Common myeloid progenitor, CD34-positive (primary cell): Measurements from ENCODE around the gene FAM72B.
"Not testable (repeated sequence)": the region's sequence is repeated elsewhere in the genome, so short reads cannot be mapped to it uniquely, and the experiment has no call there.

Experiments
- CTCF ChIA-PET: fragments of 350-600 bp; sonication (Branson Sonifier 250); formaldehyde crosslinking; loops from one replicate; lab custom pipeline; 2021; ENCODE audit warnings: antibody characterized with exemption; lab: Charles Lee
- POLR2A ChIA-PET: fragments of 350-600 bp; sonication (Branson Sonifier 250); formaldehyde crosslinking; loops from one replicate; lab custom pipeline; 2021; ENCODE audit warnings: antibody characterized with exemption; lab: Charles Lee
- DNase-seq, 3 donors: peaks; one replicate each; pipeline versions ENCODE4 v3.0.0 to v3.0.0-alpha.2; 2013
- H3K27ac ChIP-seq, 2 experiments: 1 replicate in 1 of 2; 2 replicates in 1 of 2; pipeline ENCODE4 v1.7.0; 2013; ENCODE audit warnings: inconsistent platforms in 2 of 2, low read length in 2 of 2, mild to moderate bottlenecking in 2 of 2, low read depth in 1 of 2, moderate library complexity in 1 of 2; ENCODE audit not compliant: severe bottlenecking in 2 of 2, insufficient read depth in 1 of 2, poor library complexity in 1 of 2
- H3K27me3 ChIP-seq, 5 experiments: replicated peaks in 2 of 5; 1 replicate in 3 of 5; 2 replicates in 2 of 5; pipeline versions ENCODE4 v1.6.1 to v1.7.0; 2013; ENCODE audit warnings: low read length in 4 of 5, mild to moderate bottlenecking in 2 of 5, moderate library complexity in 2 of 5, inconsistent platforms in 1 of 5; ENCODE audit not compliant: insufficient read depth in 5 of 5, control insufficient read depth in 4 of 5
- H3K36me3 ChIP-seq, 4 experiments: 1 replicate in 2 of 4; 2 replicates in 2 of 4; pipeline versions ENCODE4 v1.6.1 to v1.7.0; 2013; ENCODE audit warnings: low read length in 3 of 4, control low read depth in 1 of 4, mild to moderate bottlenecking in 1 of 4; ENCODE audit not compliant: control insufficient read depth in 4 of 4, insufficient read depth in 4 of 4
- H3K4me1 ChIP-seq, 4 experiments: 1 replicate in 3 of 4; 2 replicates in 1 of 4; pipeline versions ENCODE4 v1.6.1 to v1.7.1; 2013; ENCODE audit warnings: low read length in 3 of 4, mild to moderate bottlenecking in 3 of 4, control low read depth in 1 of 4, inconsistent platforms in 1 of 4, moderate library complexity in 1 of 4; ENCODE audit not compliant: control insufficient read depth in 4 of 4, insufficient read depth in 4 of 4; ENCODE audit errors: control extremely low read depth in 1 of 4
- H3K4me3 ChIP-seq, 7 experiments: 1 replicate in 4 of 7; 2 replicates in 3 of 7; pipeline versions ENCODE4 v1.5.1 to v1.7.0; 2013; ENCODE audit warnings: mild to moderate bottlenecking in 7 of 7, low read length in 6 of 7, moderate library complexity in 6 of 7, inconsistent platforms in 2 of 7, low read depth in 2 of 7, control low read depth in 1 of 7; ENCODE audit not compliant: insufficient read depth in 4 of 7, control insufficient read depth in 1 of 7; ENCODE audit errors: extremely low read depth in 1 of 7
- H3K9me3 ChIP-seq, 5 experiments: 1 replicate in 4 of 5; 2 replicates in 1 of 5; pipeline versions ENCODE4 v1.6.1 to v1.7.1; 2013; ENCODE audit warnings: low read length in 4 of 5, mild to moderate bottlenecking in 2 of 5, inconsistent platforms in 1 of 5, low read depth in 1 of 5, moderate library complexity in 1 of 5; ENCODE audit not compliant: control insufficient read depth in 4 of 5, insufficient read depth in 2 of 5; ENCODE audit errors: control extremely low read depth in 1 of 5
- WGBS: methylation state at CpG from one replicate; pipeline ENCODE4 v1.1.5; 2013; ENCODE audit not compliant: insufficient coverage; 5-methylcytosine and 5-hydroxymethylcytosine counted together

FAM72B gene

GRCh38 chr1:121140393-121140792, 43.7 kb downstream of the FAM72B start:
- POLR2A ChIA-PET, H3K9me3 ChIP-seq, H3K27me3 ChIP-seq, DNase-seq, H3K4me1 ChIP-seq, H3K36me3 ChIP-seq, CTCF ChIA-PET, H3K4me3 ChIP-seq, H3K27ac ChIP-seq: not testable (repeated sequence)
- WGBS: no CpG with 5 or more reads among the region's 6 CpGs

- CTCF ChIA-PET, H3K4me1 ChIP-seq, H3K4me3 ChIP-seq, DNase-seq, H3K27ac ChIP-seq, H3K36me3 ChIP-seq, H3K27me3 ChIP-seq, POLR2A ChIA-PET, H3K9me3 ChIP-seq: not testable (repeated sequence)
- WGBS: no CpG with 5 or more reads among the region's 1 CpG
Measured at GRCh38 chr1:121131494-121131893, 52.6 kb downstream of the FAM72B start.

- POLR2A ChIA-PET, H3K9me3 ChIP-seq, CTCF ChIA-PET, H3K36me3 ChIP-seq, H3K27ac ChIP-seq, H3K27me3 ChIP-seq, H3K4me1 ChIP-seq: not testable (repeated sequence)
- DNase-seq: peak in 1 of 3 donors; percentile 24
- peak overlapping the region in 2 of 7 experiments; percentile 11 to 48 for H3K4me3 ChIP-seq
- no CpG with 5 or more reads among the region's 20 CpGs for WGBS
Measured at GRCh38 chr1:121118480-121118824, 65.7 kb downstream of the FAM72B start.
